Sigmoid colon (tissue), 7 donors: ENCODE data around the gene PTPRD. TPM values are rescaled to one million over a fixed set of nuclear protein-coding genes. Genes with fewer than 3 reads are reported as not detected.
"Not testable (repeated sequence)": the region's sequence is repeated elsewhere in the genome, so short reads cannot be mapped to it uniquely, and the experiment has no call there.

ENCODE experiments used
- DNase-seq: peaks from one replicate; pipeline ENCODE4 v3.0.0-alpha.2; 2019
- H3K27ac ChIP-seq, 4 donors: fragments of 200-600 bp; sonication (generic); one replicate each; pipeline ENCODE4 v1.5.1; 2016 to 2019; ENCODE audit warnings: mild to moderate bottlenecking in 1 of 4
- H3K27me3 ChIP-seq, 3 donors: fragments of 200-600 bp; sonication (generic); one replicate each; pipeline ENCODE4 v1.5.1; 2019; ENCODE audit warnings: mild to moderate bottlenecking in 1 of 3
- H3K36me3 ChIP-seq, 4 donors: fragments of 200-600 bp; sonication (generic); one replicate each; pipeline ENCODE4 v1.5.1; 2016 to 2019
- H3K4me1 ChIP-seq, 4 donors: fragments of 200-600 bp; sonication (generic); one replicate each; pipeline ENCODE4 v1.5.1; 2017 to 2019
- H3K4me3 ChIP-seq, 4 donors: fragments of 200-600 bp; sonication (generic); one replicate each; pipeline ENCODE4 v1.5.1; 2017 to 2019; ENCODE audit warnings: mild to moderate bottlenecking in 2 of 4, moderate library complexity in 1 of 4
- H3K9me3 ChIP-seq, 4 donors: fragments of 200-600 bp in 3 of 4; sonication (generic) in 3 of 4; one replicate each; pipeline versions ENCODE4 v1.5.1 to v1.6.1; 2013 to 2019
- EP300 ChIP-seq, 4 donors: sonication (generic); formaldehyde crosslinking; IDR thresholded peaks; one replicate each; pipeline ENCODE4 v1.6.1; 2017; ENCODE audit warnings: antibody characterized with exemption in 4 of 4
- POLR2A ChIP-seq, 2 donors: fragments of 450-650 bp; IDR thresholded peaks; one replicate each; pipeline ENCODE4 v1.6.1; 2016; ENCODE audit warnings: antibody characterized with exemption in 2 of 2, mild to moderate bottlenecking in 2 of 2, moderate library complexity in 2 of 2
- POLR2AphosphoS5 ChIP-seq, 4 donors: sonication (generic); formaldehyde crosslinking; IDR thresholded peaks; one replicate each; pipeline ENCODE4 v1.6.1; 2017; ENCODE audit warnings: antibody characterized with exemption in 4 of 4
- WGBS, 2 donors: extraction: QIAGEN DNeasy Blood & Tissue Kit; methylation state at CpG; one replicate each; pipeline ENCODE4 v1.1.7; 2013; 5-methylcytosine and 5-hydroxymethylcytosine counted together
- intact Hi-C: fragments of 100-400 bp; cut with DNase I; formaldehyde crosslinking; loops from one replicate; pipeline ENCODE4 v1.15.1; 2023
- polyA plus RNA-seq, 3 donors: library from polyadenylated mRNA; stranded (reverse); fragments of 200-250 nt; gene quantifications; one replicate each; pipeline ENCODE4 v1.2.3, GENCODE V29; 2013
- total RNA-seq, 4 donors: library from RNA; depleted of rRNA; stranded (reverse); fragments of >200 nt; gene quantifications; one replicate each; pipeline ENCODE4 v1.1.0, GENCODE V29; 2016
- TF ChIP-seq, protein P1 (sequence below), 4 experiments: fragments of 450-650 bp in 3 of 4; fragments of 200-600 bp in 1 of 4; IDR thresholded peaks; one replicate each; pipeline ENCODE4 v1.5.1; 2016 to 2019; ENCODE audit warnings: antibody characterized with exemption in 4 of 4, mild to moderate bottlenecking in 3 of 4, moderate library complexity in 2 of 4
- donor health status: healthy with polysubstance abuse.
- donor health status: Bipolar disorder and iron deficiency.
- donor health status: healthy.

PTPRD gene
- total and polyA plus RNA-seq, 7 donors = 1.2 to 18.3 (median 6.3) TPM

- Histone ChIP-seq H3K4me1 (no peaks in the 10 kb centered on the region), H3K9me3 (no peaks in the 10 kb centered on the region), H3K27me3 (no peaks in the 10 kb centered on the region), H3K4me3 (no peak overlapping the region), H3K36me3 (no peaks in the 10 kb centered on the region), H3K27ac (no peak overlapping the region)
- TF ChIP-seq, protein P1, sequence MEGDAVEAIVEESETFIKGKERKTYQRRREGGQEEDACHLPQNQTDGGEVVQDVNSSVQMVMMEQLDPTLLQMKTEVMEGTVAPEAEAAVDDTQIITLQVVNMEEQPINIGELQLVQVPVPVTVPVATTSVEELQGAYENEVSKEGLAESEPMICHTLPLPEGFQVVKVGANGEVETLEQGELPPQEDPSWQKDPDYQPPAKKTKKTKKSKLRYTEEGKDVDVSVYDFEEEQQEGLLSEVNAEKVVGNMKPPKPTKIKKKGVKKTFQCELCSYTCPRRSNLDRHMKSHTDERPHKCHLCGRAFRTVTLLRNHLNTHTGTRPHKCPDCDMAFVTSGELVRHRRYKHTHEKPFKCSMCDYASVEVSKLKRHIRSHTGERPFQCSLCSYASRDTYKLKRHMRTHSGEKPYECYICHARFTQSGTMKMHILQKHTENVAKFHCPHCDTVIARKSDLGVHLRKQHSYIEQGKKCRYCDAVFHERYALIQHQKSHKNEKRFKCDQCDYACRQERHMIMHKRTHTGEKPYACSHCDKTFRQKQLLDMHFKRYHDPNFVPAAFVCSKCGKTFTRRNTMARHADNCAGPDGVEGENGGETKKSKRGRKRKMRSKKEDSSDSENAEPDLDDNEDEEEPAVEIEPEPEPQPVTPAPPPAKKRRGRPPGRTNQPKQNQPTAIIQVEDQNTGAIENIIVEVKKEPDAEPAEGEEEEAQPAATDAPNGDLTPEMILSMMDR (IDR thresholded peaks at IDR 0.05) = no peak
- TF ChIP-seq EP300 (IDR thresholded peaks at IDR 0.05) (no peak), POLR2AphosphoS5 (IDR thresholded peaks at IDR 0.05) (no peak)
- intact Hi-C loops = no loop called here
- WGBS, 2 donors = 78 to 88% methylated on average over 3 of the region's 3 CpGs
- DNase-seq = no peak
Measured at GRCh38 chr9:9489183-9489582, 1123.6 kb downstream of the PTPRD start.

DNA sequence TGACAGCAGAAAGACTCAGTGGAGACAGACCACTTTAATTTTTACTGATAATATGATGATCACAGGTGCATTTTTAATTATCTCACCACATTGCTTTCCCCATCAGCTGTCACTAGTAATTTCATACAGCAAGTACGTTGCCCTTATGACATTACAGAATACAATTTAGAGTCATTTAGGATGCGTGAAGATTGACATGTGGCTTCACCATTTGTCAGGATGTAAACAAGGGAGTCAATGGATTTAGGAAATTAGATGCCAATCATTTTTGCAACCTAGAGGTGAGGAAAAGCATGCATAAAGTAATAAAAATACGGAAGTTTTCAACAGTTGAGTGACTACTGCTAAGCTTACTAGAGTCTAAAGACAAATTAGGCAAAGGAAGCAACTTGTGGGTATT lies 1129.6 kb downstream of the PTPRD start:
- intact Hi-C loops = no loop called here
- Histone ChIP-seq H3K4me1 (no peaks in the 10 kb centered on the region), H3K4me3 (no peak overlapping the region), H3K36me3 (no peaks in the 10 kb centered on the region), H3K27me3 (no peaks in the 10 kb centered on the region), H3K9me3 (no peaks in the 10 kb centered on the region), H3K27ac (no peak overlapping the region)
- TF ChIP-seq, protein P1 (IDR thresholded peaks at IDR 0.05) = no peak
- TF ChIP-seq EP300 (IDR thresholded peaks at IDR 0.05) (no peak), POLR2A (IDR thresholded peaks at IDR 0.05) (no peak), POLR2AphosphoS5 (IDR thresholded peaks at IDR 0.05) (no peak)
- 42 to 56% methylated on average over 3 of the region's 3 CpGs for WGBS, 2 donors
- DNase-seq = no peak

DNA sequence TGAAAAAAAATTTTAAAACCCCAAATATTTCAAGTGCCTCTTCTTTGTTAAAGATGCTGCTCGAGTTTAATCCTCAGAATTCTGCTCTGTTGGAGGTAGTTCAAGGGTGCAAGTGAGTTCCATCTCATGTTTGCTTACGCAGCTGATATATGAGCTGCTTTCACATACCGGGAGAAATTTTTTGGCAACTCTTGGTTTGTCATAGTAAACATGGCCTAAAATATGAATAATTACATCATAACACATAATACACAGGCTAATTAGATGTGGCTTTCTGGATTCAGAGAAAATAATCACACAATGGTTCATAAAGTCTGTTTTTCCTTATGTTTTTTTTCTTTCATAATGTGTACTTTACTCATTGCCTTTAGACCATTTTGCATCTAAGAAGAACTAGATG lies 1134.1 kb downstream of the PTPRD start:
- Histone ChIP-seq H3K4me3 (no peak overlapping the region), H3K9me3 (no peaks in the 10 kb centered on the region), H3K36me3 (no peaks in the 10 kb centered on the region), H3K4me1 (no peaks in the 10 kb centered on the region), H3K27ac (no peak overlapping the region), H3K27me3 (no peaks in the 10 kb centered on the region)
- WGBS, 2 donors = 62% methylated on average over 3 of the region's 3 CpGs
- no peak for TF ChIP-seq POLR2AphosphoS5 (IDR thresholded peaks at IDR 0.05)
- TF ChIP-seq POLR2A (IDR thresholded peaks at IDR 0.05) = no peak
- no peak for TF ChIP-seq EP300 (IDR thresholded peaks at IDR 0.05)
- TF ChIP-seq, protein P1 (IDR thresholded peaks at IDR 0.05) = no peak
- intact Hi-C loops = no loop called here
- DNase-seq = no peak

DNA sequence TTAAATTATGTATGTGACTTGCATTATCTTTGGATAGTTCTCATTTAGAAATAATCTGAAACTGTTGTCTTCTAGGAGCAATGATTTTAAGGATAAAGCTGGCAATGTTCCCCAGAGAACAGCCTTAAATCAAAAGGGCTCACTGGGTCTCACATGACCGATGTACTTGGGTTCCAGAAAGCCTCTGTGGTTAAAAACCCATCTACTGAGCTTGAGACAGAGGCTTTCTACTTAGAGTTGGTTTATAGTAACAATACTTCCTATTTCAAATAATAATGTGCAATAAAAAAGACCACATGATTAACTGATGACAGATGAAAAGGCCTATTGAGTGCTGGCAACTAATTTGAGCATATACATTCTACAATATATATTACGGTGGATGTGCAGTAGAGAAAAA lies 1143.5 kb downstream of the PTPRD start:
- no peak for DNase-seq
- 82 to 88% methylated on average over 2 of the region's 2 CpGs for WGBS, 2 donors
- no peaks in the 10 kb centered on the region for H3K4me1 ChIP-seq
- no peaks in the 10 kb centered on the region for H3K36me3 ChIP-seq
- intact Hi-C loops = no loop called here
- no peak overlapping the region for H3K27ac ChIP-seq
- no peak overlapping the region for H3K4me3 ChIP-seq
- TF ChIP-seq POLR2A (IDR thresholded peaks at IDR 0.05) (no peak), EP300 (IDR thresholded peaks at IDR 0.05) (no peak), POLR2AphosphoS5 (IDR thresholded peaks at IDR 0.05) (no peak)
- TF ChIP-seq, protein P1 (IDR thresholded peaks at IDR 0.05) = no peak
- H3K27me3 ChIP-seq = no peaks in the 10 kb centered on the region
- no peaks in the 10 kb centered on the region for H3K9me3 ChIP-seq

DNA sequence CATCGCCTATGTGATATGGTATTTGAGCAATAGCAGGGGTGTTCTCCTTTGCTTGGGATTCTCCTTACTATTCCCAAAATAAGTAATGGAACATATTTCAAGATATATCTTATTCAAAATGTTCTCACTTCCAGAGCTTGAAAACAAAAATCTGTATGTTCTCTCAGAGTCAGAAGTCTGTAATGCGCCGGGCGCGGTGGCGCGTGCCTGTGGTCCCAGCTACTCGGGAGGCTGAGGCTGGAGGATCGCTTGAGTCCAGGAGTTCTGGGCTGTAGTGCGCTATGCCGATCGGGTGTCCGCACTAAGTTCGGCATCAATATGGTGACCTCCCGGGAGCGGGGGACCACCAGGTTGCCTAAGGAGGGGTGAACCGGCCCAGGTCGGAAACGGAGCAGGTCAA lies 1170.9 kb downstream of the PTPRD start:
- WGBS, 2 donors = 95 to 99% methylated on average over 17 of the region's 19 CpGs
- DNase-seq, H3K4me1 ChIP-seq, H3K9me3 ChIP-seq, H3K27me3 ChIP-seq, H3K4me3 ChIP-seq, H3K36me3 ChIP-seq, H3K27ac ChIP-seq, intact Hi-C loops: not testable (repeated sequence)
